GM19463 (cell line): ENCODE data around the gene USP54.
"Not testable (repeated sequence)": the region's sequence is repeated elsewhere in the genome, so short reads cannot be mapped to it uniquely, and the experiment has no call there.

Source experiments
- ATAC-seq: cut with Tn5 transposase; IDR thresholded peaks from one replicate; pipeline ENCODE4 v1.9.1; 2021; ENCODE audit warnings: mild to moderate bottlenecking, moderate library complexity; ENCODE audit not compliant: unreplicated experiment

The USP54 gene

DNA sequence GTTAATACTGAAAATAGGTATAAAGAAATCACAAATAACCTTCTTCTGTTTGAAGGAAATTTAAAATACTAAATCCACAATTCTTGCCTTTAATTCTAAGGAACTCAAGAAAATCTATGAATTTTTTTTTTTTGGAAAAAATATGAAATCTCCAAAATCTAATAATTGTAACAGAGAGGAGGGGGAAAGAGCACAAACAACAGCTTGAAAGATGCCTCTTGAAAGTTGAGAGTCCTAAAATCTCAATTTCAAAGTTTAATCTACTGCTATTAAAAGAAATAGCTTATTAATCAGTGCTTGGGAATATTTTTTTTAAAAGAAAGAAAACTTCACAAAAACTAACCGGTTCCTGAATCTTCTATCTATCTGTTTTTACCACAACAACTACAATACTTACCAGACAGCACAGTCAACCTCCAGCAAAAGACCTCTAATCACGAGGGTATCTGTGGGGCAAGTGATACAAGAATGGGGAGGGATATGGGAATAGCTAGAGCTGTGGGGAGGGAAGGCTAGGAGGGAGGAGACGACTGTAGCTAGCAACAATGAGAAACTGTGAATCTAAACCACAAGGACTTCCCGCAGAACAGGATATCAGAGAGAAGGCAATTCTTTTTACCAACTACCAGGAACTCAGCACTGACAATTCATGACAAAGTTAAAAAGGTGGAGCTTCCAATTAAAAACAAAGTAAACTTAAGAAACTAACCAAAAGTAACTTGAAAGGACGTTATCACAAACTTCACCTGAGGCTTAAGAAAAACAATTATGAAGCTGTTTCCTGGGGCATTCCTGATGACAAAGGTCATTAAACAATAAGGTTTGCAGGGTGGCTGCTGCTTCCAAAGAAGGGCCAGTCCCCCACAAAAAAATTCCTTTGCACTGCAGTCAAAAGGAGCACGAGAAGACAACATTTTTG is at the start of gene USP54:
TSS of gene USP54 (minus strand) at position 462 of the 919 bp plus-strand sequence. CDS start 15,684 bp downstream, outside the sequence.
- no peak for ATAC-seq

GRCh38 chr10:73639286-73639685 is 48.1 kb upstream of the USP54 start:
- no peak for ATAC-seq

GRCh38 chr10:73635781-73636180 is 44.6 kb upstream of the USP54 start:
- ATAC-seq = no peak

DNA sequence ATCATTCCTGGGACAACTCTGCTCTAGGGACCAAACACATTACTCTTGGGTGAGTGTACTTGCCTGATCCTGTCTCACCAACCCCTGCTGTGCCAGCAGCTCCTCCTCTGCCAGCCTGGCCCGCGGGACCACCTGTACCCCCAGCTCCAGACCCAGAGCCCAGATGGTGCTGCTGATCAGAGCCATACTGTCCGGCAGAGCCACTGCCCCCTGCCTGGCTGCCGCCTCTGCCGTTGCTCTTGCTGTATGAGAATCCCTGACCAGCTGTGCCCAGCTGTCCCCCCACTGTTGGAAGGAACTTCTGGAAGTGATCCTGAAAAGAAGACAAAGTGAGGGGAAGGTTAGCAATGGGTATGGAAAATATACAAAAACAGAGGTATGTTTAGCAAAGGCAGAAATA is 43.3 kb upstream of the USP54 start:
- no peak for ATAC-seq

DNA sequence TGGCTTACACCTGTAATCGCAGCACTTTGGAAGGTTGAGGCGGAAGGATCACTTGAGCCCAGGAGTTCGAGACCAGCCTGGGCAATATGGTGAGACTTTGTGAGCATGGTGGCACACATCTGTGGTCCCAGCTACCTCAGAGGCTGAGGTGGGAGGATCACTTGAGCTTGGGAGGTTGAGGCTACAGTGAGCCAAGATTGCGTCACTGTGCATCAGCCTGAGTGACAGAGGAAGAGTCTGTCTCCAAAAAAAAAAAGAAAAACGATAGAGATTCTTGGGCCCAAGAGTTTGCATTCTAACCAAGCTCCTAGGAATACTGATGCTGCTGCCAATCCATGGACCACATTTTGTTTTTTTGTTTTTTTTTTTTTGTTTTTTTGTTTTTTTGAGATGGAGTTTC is 38.0 kb upstream of the USP54 start:
- no peak for ATAC-seq

DNA sequence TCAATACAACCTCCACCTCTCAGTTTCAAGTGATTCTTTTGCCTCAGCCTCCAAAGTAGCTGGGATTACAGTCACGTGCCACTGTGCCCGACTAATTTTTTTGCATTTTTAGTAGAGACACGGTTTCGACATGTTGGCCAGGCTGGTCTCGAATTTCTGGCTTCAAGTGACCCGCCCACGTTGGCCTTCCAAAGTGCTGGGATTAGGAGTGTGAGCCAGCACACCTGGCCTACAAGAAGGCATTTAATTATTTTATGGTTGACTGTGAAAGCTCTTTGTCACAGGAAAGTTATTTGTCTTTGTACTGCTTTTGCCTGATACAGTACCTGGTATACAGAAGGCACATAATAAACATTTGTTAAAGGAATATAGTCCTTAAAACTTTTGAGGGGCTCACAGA is 37.3 kb upstream of the USP54 start:
- no peak for ATAC-seq

- no peak for ATAC-seq
Observed at GRCh38 chr10:73627300-73627699, 36.2 kb upstream of the USP54 start.

GRCh38 chr10:73625884-73626752 is 35.0 kb upstream of the USP54 start:
- ATAC-seq = peak; percentile 99

DNA sequence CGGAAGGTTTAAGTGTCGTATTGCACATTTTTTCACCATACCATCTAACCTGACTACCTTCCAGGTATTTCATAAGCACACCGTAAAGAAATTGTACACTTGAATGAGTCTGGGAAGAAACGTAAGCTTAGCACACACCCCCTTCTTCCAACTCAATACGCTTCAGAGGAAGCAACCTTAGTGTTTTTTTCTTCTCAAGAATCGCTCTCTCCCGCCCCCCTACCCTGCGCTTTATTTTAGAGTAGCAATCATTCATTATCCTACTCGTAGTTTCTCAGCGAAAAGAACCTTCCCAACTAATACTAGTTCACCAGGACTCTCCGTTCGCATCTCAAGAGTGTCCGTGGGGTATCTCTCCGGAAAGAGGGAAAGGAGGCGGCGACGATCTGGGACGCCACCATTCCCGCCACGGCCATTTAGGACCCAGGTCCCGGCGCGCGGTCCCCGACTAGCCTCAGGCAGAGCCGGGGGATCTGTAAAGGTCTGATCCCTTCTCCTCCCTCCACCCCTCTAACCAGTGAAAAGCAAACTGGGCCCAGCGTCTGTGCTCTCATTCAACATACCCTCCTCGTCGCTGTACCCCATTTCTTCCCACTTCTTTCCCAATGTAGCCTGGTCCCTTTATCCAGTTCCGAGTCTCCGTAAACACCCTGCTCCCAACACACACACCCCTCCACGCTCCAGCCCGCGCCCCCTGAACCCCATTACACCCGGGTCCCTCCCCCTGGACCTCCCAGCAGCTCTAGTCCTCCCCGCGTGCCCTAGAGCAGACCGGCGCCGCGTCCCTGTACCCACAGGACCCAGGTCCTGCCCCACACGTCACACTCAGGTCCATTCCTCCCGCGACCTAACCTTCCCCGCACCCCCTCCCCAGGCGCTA is 34.1 kb upstream of the USP54 start:
- peak; percentile 35 for ATAC-seq

- ATAC-seq = no peak
Observed at GRCh38 chr10:73623056-73623455, 31.9 kb upstream of the USP54 start.

DNA sequence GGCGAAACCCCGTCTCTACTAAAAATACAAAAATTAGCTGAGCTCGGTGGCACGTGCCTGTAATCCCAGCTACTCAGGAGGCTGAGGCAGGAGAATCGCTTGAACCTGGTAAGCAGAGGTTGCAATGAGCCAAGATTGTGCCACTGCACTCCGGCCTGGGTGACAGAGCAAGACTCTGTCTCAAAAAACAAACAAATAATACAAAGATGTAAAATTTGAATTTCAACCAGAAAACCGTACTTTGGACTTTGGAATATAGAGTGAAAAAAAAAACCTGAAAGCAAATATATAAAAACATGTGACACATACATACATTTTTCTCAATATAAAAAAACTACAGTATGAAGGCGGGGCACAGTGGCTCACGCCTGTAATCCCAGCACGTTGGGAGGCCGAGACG is 29.8 kb upstream of the USP54 start:
- ATAC-seq = not testable (repeated sequence)

- not testable (repeated sequence) for ATAC-seq
Observed at GRCh38 chr10:73617143-73617542, 26.0 kb upstream of the USP54 start.

GRCh38 chr10:73614720-73615119 is 23.6 kb upstream of the USP54 start:
- no peak for ATAC-seq

DNA sequence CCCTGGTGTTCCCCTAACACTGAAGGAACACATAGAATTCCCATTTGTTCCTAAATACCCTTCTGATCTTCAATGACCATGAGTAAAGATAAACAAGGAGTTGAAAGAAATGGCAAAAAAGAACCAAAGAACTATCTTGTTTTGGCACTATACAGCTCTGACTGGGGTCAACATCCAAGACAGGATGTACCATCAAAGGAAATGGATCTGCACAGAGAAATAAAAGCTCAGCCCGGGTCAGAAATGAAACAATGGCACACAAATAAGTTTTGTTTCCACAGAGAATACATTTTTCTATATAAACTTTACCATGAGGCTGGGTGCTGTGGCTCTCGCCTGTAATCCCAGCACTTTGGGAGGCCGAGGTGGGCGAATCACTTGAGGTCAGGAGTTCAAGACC is 18.0 kb upstream of the USP54 start:
- ATAC-seq = no peak

DNA sequence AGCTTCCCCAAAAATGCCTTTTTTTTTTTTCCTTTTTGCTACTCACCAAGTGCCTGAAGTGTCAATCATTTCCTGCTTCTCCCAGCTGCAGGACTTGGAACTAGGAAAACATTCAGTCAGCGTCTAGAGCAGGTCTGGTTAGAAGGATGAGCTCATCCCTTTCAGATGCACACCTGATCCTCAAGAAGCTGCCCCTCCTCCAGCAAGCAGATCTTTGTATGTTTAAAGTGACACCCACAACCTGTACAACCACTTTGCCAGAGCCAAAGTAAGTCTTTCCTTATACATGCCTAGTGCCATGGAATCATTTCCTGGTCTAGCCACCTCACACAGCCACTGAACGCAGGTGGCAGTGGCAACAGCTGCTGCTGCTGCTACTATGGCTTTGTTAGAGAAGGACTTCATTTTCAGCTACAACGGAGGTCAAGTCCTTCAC is 10.4 kb upstream of the USP54 start:
- no peak for ATAC-seq

DNA sequence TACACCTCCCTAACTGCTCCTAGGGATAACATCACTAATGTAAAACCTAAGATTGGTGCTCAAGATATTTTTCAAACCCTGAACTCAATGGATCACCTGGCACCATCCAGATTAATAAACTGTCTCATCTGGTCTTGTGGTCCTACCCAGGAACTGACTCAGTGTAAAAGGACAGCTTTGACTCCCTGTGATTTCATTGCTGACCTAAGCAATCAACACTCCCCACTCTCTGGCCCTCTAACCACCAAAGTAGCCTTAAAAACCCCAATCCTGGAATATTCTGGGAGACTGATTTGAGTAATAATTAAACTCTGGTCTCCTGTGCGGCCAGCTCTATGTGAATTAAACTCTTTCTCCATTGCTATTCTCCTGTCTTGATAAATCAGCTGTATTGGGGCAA is 6.2 kb upstream of the USP54 start:
- ATAC-seq = no peak

DNA sequence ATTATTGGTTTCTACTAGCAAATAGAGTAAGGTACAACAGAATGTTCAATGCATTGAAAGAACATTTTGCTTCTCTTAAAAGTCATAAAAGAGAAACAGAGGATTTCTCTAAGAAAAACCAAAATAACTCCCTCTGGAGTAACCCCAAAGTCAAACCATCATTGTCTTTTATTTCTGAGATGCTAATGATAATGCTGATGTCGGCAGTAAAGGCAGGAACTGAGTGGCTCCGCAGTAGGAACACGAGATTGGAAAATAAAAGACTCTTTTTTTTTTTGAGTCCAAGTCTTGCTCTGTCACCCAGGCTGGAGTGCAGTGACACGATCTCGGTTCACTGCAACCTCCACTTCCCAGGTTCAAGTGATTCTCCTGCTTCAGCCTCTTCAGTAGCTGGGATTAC is 2.7 kb upstream of the USP54 start:
- ATAC-seq = no peak

- no peak for ATAC-seq
Observed at GRCh38 chr10:73593110-73593509, 2.0 kb upstream of the USP54 start.

DNA sequence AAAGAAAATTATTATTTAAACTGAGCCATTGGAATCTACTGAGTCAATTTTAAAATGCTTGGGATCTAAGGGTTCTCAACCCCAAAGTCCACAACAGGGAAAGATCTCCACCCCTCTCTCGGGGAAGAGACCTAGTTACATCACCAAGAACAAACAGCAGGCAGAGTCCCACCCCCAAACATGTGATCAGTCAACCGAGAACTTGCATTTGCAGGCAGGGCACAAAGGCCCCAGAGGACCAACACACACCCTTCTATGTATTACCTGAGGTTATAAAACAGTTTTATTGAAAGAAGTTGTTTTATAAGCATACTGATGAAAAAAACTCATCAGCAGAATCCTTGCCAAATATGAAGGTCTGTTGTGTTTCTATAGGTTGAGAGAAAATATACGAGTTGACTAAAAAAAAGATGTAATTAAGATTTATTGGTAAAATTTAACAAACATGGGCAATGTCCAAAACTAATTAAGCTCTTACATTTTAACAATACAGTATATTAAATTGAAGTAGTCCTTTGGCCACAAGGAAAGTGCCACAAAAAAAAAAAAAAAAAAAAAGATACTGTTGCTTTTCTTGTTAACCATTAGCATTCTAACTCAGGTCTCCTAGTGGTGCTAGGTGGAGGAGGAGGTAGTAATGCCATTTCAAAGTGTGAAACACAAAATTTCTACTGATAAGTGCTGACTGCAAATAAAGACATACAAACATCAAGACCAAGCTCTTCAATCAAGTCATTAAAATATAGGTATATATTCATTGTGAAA is 975 bp upstream of the USP54 start:
- no peak for ATAC-seq

DNA sequence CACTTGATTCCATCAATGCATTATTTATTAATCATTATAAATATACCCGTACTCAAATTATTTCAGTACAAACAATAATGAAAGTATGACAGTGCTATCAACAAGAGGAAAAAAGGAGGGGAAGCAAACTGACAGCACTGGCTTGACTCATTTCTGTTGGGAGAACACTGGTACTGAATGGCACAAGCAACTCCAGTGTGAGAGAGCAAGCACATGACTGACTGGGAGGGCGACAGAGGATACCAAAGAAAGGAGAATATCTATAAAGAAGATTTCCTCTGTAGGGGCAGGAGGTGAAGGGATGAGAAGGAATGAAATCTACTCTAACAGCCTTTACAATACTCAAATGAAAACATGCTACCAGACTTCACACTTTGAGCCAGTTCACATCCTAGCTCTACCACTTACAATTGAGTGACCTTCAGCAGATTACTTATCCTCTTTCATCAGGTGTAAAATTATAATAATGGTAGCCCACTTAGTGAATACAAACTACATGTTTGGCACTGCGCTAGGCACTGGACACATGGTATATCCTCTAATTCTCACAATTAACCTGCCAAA is 1.5 kb downstream of the USP54 start:
- no peak for ATAC-seq
